ENCODE results near the gene ACOT8.

- TF ChIP-seq CTCF (IDR thresholded peaks at IDR 0.05) (no peak), POLR2A (IDR thresholded peaks at IDR 0.05) (no peak)
Observed at GRCh38 chr20:45897692-45898091, 40.5 kb upstream of the ACOT8 start.
